GM19468 (cell line): Measurements from ENCODE around the gene PLEKHM3.

Source experiments
- ATAC-seq: cut with Tn5 transposase; IDR thresholded peaks from one replicate; pipeline ENCODE4 v1.9.1; 2021; ENCODE audit warnings: mild to moderate bottlenecking, moderate library complexity, moderate number of reproducible peaks; ENCODE audit not compliant: unreplicated experiment; ENCODE audit errors: extremely low read depth

Gene PLEKHM3

DNA sequence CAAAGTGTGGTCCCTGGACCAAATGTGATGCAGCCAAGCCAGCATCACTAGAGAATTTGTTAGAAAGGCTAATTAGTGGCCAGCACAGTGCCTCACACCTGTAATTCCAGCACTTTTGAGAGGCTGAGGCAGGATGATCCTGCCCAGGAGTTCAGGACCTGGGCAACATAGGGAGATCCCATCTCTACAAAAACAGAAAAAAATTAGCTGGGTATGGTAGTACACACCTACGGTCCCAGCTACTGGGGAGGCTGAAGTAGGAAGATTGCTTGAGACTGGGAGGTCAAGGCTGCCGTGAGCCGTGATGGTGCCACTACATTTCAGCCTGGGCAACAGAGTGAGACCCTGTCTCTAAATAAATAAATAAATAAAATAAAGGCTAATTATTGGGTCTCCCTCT, 185.8 kb downstream of the PLEKHM3 start:
- ATAC-seq: no peak

DNA sequence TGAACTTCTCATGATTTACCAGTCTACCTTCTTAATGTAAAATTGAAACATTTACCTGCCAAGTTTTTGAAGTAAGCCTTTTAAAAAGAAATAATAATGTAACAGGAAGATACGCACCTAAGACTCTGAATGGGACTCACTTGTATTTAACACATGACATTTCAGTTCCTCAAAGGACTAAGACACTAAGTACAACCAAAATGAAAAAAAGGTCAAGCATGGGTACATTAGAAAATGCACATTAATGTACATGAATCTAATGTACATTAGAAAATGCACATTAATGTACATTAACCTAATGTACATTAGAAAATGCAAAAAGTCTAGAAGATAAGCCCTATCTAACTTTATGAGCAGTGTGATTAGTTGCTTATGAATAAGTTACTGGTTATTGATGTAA, 186.3 kb downstream of the PLEKHM3 start:
- ATAC-seq: no peak

DNA sequence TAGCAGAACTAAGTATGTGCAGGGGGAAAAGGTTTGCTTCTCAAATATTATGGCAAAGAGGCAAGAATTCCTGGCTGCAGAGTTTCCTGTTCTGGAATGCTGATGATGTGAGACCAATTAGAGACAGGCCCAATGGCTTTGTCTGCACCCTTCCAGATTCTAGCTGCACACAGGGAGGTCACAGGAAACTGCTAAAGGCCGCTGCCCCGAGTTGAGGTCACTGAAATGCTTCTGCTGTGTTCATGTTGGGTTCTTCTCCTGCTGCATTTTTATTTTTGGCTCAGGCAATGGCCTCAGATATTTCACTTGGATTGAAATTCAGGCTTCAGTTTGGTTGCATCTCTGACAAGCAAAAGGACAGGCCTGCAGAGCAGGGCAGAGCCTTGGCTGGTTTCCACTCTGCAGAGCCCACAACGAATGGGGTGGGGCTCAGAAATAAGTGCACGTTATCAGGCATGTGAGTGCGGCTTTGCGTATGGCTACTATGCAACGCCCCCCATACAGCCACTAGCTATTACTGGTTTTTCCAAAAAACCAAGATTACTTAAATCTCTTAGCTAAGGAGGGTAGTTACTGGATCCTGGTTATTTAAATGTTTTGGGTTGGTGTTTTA, 188.7 kb downstream of the PLEKHM3 start:
- ATAC-seq: no peak

GRCh38 chr2:207835805-207836204, 189.5 kb downstream of the PLEKHM3 start:
- no peak for ATAC-seq

GRCh38 chr2:207833251-207833751, 192.0 kb downstream of the PLEKHM3 start:
- peak; percentile 82 for ATAC-seq

- no peak for ATAC-seq
These were observed 193.6 kb downstream of the PLEKHM3 start for GRCh38 chr2:207831584-207832248.

- ATAC-seq: no peak
These were observed 194.4 kb downstream of the PLEKHM3 start for GRCh38 chr2:207830778-207831438.

- no peak for ATAC-seq
These were observed 196.8 kb downstream of the PLEKHM3 start for GRCh38 chr2:207828361-207829057.

DNA sequence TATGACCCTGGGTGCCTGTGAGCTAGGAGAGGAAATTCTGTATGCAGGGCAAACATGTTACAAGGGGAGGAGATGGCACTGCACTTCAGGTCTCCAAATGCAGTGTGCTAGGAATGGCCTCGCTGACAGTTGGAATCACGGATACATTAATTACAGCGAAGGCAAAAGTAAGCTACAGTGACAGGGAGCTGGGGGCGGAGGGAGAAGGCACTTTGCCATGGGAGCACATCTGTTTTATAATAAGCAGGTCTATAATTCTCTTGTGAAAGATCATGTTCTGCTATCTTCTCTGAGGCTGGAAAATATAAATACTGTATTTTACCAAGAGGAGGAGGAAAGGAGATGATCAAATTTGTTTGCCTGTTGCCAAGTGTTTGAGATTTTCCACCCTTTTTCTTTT, 199.3 kb downstream of the PLEKHM3 start:
- no peak for ATAC-seq

DNA sequence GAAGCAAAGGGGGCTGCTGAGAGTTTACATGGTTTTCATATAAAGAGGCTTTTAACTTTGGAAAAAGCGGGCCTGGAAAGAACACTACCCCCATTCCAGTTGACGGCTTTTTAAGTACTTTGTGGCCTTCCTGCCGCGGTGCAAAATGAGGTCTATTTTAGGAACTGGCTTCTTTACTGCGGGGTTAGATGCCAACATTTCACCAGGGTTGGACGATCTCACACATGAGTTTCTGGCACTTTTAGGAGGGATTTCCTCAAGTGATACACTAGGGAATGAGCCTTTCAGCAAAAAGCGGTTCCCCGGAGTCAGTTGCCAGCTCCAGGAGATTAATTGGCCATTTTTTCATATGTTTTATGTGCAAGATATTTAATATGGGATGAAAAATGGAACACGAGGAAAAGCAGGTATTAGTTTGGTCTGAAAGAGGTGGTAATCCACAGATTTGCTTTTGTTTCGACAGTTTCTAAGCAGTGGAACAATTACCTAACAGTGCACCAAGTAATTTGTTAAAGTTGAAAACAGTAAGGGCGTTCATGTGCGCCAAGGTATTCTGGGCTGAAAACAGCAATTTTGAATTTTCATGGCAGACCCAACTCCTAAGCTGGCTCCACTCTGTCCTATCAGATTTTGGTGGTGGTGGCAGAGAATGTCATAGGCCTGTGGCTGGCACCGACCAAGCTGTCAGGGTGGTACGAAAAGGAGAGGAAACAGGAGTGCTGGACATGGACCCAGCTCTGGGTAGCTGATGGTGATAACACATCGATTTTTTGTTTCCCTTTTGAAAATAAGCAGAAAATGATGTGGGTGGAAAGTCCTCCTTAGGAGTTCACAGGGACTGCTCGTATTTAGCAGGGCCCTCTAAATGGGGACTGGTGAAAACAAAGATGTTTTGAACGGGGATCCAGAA, 200.0 kb downstream of the PLEKHM3 start:
- ATAC-seq: no peak

GRCh38 chr2:207823865-207824264, 201.5 kb downstream of the PLEKHM3 start:
- ATAC-seq: no peak

DNA sequence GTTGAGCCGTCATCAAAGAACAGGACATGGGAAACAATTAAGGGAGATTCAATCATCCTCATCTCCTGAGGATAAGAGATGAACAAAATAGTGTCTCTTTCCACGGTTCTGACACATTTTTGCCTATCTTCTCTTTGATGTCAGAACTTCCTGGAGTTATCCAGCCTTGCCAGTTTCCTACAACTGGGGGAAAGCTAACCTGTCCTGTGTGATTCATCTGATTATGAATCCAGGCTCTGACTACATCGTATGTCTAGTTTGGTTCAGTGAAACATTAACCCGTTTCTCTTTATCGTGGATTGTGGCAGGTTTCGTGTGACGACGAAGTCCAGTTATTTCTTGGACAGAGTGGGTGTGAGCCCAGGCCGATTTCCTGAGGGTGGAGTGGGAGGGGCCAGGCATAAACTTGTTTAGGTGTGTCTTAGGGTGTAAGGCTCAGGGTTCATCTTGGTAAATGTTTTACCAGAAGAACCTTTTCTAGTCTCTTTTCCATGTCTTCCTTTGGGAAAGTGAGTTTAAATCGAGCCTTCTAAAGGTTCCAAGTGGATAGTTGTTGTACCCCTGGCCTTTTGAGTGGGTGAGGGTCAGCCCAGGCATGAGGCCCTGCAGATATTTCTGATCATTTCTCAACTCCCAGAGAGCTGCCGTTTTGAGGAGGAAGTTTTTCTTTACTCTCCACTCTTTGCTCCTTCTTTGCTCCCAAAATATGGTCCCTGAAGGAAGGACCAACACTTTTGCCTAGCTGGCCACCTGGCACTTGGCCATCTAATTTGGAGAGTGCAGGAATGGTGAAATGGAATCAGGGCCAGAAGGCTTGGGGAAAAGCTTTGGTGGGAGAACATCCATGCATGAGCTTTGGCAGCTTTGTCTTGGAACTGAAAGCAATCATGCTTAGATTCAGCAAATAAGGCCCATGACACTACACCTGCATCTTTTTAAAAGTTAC, 205.2 kb downstream of the PLEKHM3 start:
- ATAC-seq: no peak

DNA sequence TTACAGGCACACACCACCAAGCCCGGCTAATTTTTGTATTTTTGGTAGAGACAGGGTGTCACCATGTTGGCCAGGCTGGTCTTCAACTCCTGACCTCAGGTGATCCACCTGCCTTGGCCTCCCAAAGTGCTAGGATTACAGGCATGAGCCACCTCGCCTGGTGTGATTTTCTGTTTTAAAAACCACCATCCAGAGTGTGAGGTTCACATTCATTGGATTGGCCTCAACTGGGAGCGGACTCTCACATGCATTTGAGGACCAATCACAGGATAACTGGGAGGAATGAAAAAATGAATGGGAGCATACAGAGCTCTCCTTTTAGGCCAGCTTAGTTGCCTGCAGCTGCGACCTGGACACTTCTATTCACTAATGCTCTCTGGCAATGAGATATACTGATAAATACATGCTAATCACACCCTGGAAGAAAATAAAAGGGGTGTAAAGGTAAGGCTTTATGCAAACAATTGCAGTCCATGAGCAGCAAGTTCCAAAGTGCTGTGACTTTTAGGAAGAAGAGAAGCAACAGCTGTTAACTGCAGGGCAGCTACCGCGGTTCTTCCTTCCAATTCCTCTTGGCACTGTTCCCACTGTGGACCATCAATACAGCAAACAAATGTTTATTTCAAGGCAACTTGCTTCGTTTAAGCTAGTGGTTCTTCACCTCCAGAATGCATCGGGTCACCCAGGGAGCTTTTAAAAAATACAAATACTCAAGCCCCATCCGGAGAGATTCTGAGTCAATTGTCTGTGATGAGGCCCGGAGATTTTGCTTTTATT, 206.1 kb downstream of the PLEKHM3 start:
- no peak for ATAC-seq

GRCh38 chr2:207816546-207816945, 208.8 kb downstream of the PLEKHM3 start:
- no peak for ATAC-seq

GRCh38 chr2:207815254-207815653, 210.1 kb downstream of the PLEKHM3 start:
- no peak for ATAC-seq

- no peak for ATAC-seq
These were observed 211.4 kb downstream of the PLEKHM3 start for GRCh38 chr2:207813942-207814341.

- no peak for ATAC-seq
These were observed 212.0 kb downstream of the PLEKHM3 start for GRCh38 chr2:207813221-207813916.
